Measurements from ENCODE around the gene VSTM2B.
A peak's percentile ranks its signal among the peaks of the same experiment; 100 is the strongest.

VSTM2B gene

GRCh38 chr19:29586401-29586800 is 60.6 kb downstream of the VSTM2B start:
- in situ Hi-C loops (cut with MboI; ENCODE audit: low pct_unique_long_range_greater_than_20kb, low sequenced_read_pairs, unreplicated experiment): no loop called here
- no peak for DNase-seq (ENCODE audit: low spot score)
- no peak for TF ChIP-seq CTCF (IDR thresholded peaks at IDR 0.05; ENCODE audit: extremely low read depth, insufficient read depth, missing control alignments)

- in situ Hi-C loops (cut with MboI; ENCODE audit: low pct_unique_long_range_greater_than_20kb, low sequenced_read_pairs, unreplicated experiment): no loop called here
- no peak for DNase-seq (ENCODE audit: low spot score)
- TF ChIP-seq CTCF (IDR thresholded peaks at IDR 0.05; ENCODE audit: extremely low read depth, insufficient read depth, missing control alignments): no peak
These were observed 61.3 kb downstream of the VSTM2B start for GRCh38 chr19:29587059-29587458.

- DNase-seq (ENCODE audit: low spot score): peak; percentile 57
- no peak for TF ChIP-seq CTCF (IDR thresholded peaks at IDR 0.05; ENCODE audit: extremely low read depth, insufficient read depth, missing control alignments)
- in situ Hi-C loops (cut with MboI; ENCODE audit: low pct_unique_long_range_greater_than_20kb, low sequenced_read_pairs, unreplicated experiment): no loop called here
These were observed 61.8 kb downstream of the VSTM2B start for GRCh38 chr19:29587518-29587986.

- DNase-seq (ENCODE audit: low spot score): no peak
- no peak for TF ChIP-seq CTCF (IDR thresholded peaks at IDR 0.05; ENCODE audit: extremely low read depth, insufficient read depth, missing control alignments)
- in situ Hi-C loops (cut with MboI; ENCODE audit: low pct_unique_long_range_greater_than_20kb, low sequenced_read_pairs, unreplicated experiment): no loop called here
These were observed 62.3 kb downstream of the VSTM2B start for GRCh38 chr19:29588095-29588494.

GRCh38 chr19:29590278-29590677 is 64.5 kb downstream of the VSTM2B start:
- TF ChIP-seq CTCF (IDR thresholded peaks at IDR 0.05; ENCODE audit: extremely low read depth, insufficient read depth, missing control alignments): no peak
- in situ Hi-C loops (cut with MboI; ENCODE audit: low pct_unique_long_range_greater_than_20kb, low sequenced_read_pairs, unreplicated experiment): no loop called here
- DNase-seq (ENCODE audit: low spot score): no peak

- DNase-seq (ENCODE audit: low spot score): no peak
- in situ Hi-C loops (cut with MboI; ENCODE audit: low pct_unique_long_range_greater_than_20kb, low sequenced_read_pairs, unreplicated experiment): no loop called here
- TF ChIP-seq CTCF (IDR thresholded peaks at IDR 0.05; ENCODE audit: extremely low read depth, insufficient read depth, missing control alignments): no peak
These were observed 65.9 kb downstream of the VSTM2B start for GRCh38 chr19:29591670-29592069.

GRCh38 chr19:29593869-29594268 is 68.1 kb downstream of the VSTM2B start:
- no peak for TF ChIP-seq CTCF (IDR thresholded peaks at IDR 0.05; ENCODE audit: extremely low read depth, insufficient read depth, missing control alignments)
- in situ Hi-C loops (cut with MboI; ENCODE audit: low pct_unique_long_range_greater_than_20kb, low sequenced_read_pairs, unreplicated experiment): no loop called here
- no peak for DNase-seq (ENCODE audit: low spot score)
